ENCODE results near the gene SLIT3. TPM values are rescaled to one million over a fixed set of nuclear protein-coding genes. Genes with fewer than 3 reads are reported as not detected.
A peak's percentile ranks its signal among the peaks of the same experiment; 100 is the strongest.

Gene SLIT3
- total and polyA plus RNA-seq, 9 of the 15 experiments (the other 6 are each of a cell fraction or from before 2014, with no cell fraction given): 0.01 to 0.04 TPM; not detected in 7

GRCh38 chr5:168693297-168693696 lies 607.6 kb downstream of the SLIT3 start (continued):
- TF ChIP-seq REST (IDR thresholded peaks at IDR 0.05; ENCODE audit: borderline replicate concordance) (no peak), REST (CRISPR knock-in tag; IDR thresholded peaks at IDR 0.05; ENCODE audit: low read depth) (no peak), FOXP1 (CRISPR knock-in tag; IDR thresholded peaks at IDR 0.05) (no peak), TAL1 (IDR thresholded peaks at IDR 0.05) (peak; percentile 71), NCOA2 (IDR thresholded peaks at IDR 0.05; ENCODE audit: partially characterized antibody in 2 of 2) (no peak), FOXK1 (CRISPR knock-in tag; IDR thresholded peaks at IDR 0.05; ENCODE audit: borderline replicate concordance) (no peak), MCM7 (IDR thresholded peaks at IDR 0.05) (no peak), PATZ1 (CRISPR knock-in tag; IDR thresholded peaks at IDR 0.05; ENCODE audit: borderline replicate concordance) (no peak), TEAD4 (IDR thresholded peaks at IDR 0.05; ENCODE audit: low read length) (peak; percentile 82), TEAD4 (CRISPR knock-in tag; IDR thresholded peaks at IDR 0.05; ENCODE audit: borderline replicate concordance) (no peak), SRSF1 (IDR thresholded peaks at IDR 0.05; ENCODE audit: low read depth, low read length) (no peak), HMBOX1 (IDR thresholded peaks at IDR 0.05) (no peak), ZNF165 (CRISPR knock-in tag; IDR thresholded peaks at IDR 0.05; ENCODE audit: borderline replicate concordance) (no peak), ZEB2 (IDR thresholded peaks at IDR 0.05) (peak; percentile 76), ZNF778 (CRISPR knock-in tag; IDR thresholded peaks at IDR 0.05) (no peak), HDAC2 (IDR thresholded peaks at IDR 0.05) (no peak)
